ENCODE results near the gene ZSWIM9.

ZSWIM9 gene

GRCh38 chr19:48136547-48136946 is 33.9 kb upstream of the ZSWIM9 start:
- no peak overlapping the region for H3K4me3 ChIP-seq (ENCODE audit: low read length)
- H3K79me2 ChIP-seq (ENCODE audit: low read length) = no peaks in the 10 kb centered on the region
- H3K9me3 ChIP-seq (ENCODE audit: insufficient read depth, low read length) = no peaks in the 10 kb centered on the region
- no peak overlapping the region for H3K9ac ChIP-seq (ENCODE audit: low read length)
- no peaks in the 10 kb centered on the region for H3K27me3 ChIP-seq (ENCODE audit: low read depth, low read length)
- H3K36me3 ChIP-seq (replicated peaks; ENCODE audit: low read depth, low read length) = peaks cover 18% of the 10 kb centered on the region
- H3K27ac ChIP-seq (ENCODE audit: low read length) = no peak overlapping the region
- no peak overlapping the region for H3K4me2 ChIP-seq (ENCODE audit: low read length)
- no peaks in the 10 kb centered on the region for H4K20me1 ChIP-seq (ENCODE audit: insufficient read depth, low read length)
- H3K4me1 ChIP-seq (ENCODE audit: low read length) = no peaks in the 10 kb centered on the region
- TF ChIP-seq CTCF (IDR thresholded peaks at IDR 0.05; ENCODE audit: low read depth, low read length) (no peak), EZH2phosphoT487 (IDR thresholded peaks at IDR 0.05; ENCODE audit: low read depth) (no peak)
- no peak overlapping the region for H2AFZ ChIP-seq (ENCODE audit: low read depth, low read length)

GRCh38 chr19:48137411-48137810 is 33.1 kb upstream of the ZSWIM9 start:
- no peak overlapping the region for H3K4me3 ChIP-seq (ENCODE audit: low read length)
- H4K20me1 ChIP-seq (ENCODE audit: insufficient read depth, low read length) = no peaks in the 10 kb centered on the region
- TF ChIP-seq EZH2phosphoT487 (IDR thresholded peaks at IDR 0.05; ENCODE audit: low read depth) (no peak), CTCF (IDR thresholded peaks at IDR 0.05; ENCODE audit: low read depth, low read length) (no peak)
- H3K27me3 ChIP-seq (ENCODE audit: low read depth, low read length) = no peaks in the 10 kb centered on the region
- no peaks in the 10 kb centered on the region for H3K9me3 ChIP-seq (ENCODE audit: insufficient read depth, low read length)
- no peak overlapping the region for H3K9ac ChIP-seq (ENCODE audit: low read length)
- peaks cover 15% of the 10 kb centered on the region for H3K36me3 ChIP-seq (replicated peaks; ENCODE audit: low read depth, low read length)
- H3K4me1 ChIP-seq (ENCODE audit: low read length) = no peaks in the 10 kb centered on the region
- no peak overlapping the region for H3K4me2 ChIP-seq (ENCODE audit: low read length)
- no peak overlapping the region for H3K27ac ChIP-seq (ENCODE audit: low read length)
- H3K79me2 ChIP-seq (ENCODE audit: low read length) = no peaks in the 10 kb centered on the region
- no peak overlapping the region for H2AFZ ChIP-seq (ENCODE audit: low read depth, low read length)

- Histone ChIP-seq H4K20me1 (ENCODE audit: insufficient read depth, low read length) (no peaks in the 10 kb centered on the region), H3K4me2 (ENCODE audit: low read length) (no peak overlapping the region), H3K36me3 (replicated peaks; ENCODE audit: low read depth, low read length) (peaks cover 24% of the 10 kb centered on the region), H3K27me3 (ENCODE audit: low read depth, low read length) (no peaks in the 10 kb centered on the region), H3K4me1 (ENCODE audit: low read length) (no peaks in the 10 kb centered on the region), H3K9ac (ENCODE audit: low read length) (no peak overlapping the region), H3K79me2 (ENCODE audit: low read length) (no peaks in the 10 kb centered on the region), H3K4me3 (ENCODE audit: low read length) (no peak overlapping the region), H2AFZ (ENCODE audit: low read depth, low read length) (no peak overlapping the region), H3K27ac (ENCODE audit: low read length) (no peak overlapping the region), H3K9me3 (ENCODE audit: insufficient read depth, low read length) (no peaks in the 10 kb centered on the region)
- TF ChIP-seq CTCF (IDR thresholded peaks at IDR 0.05; ENCODE audit: low read depth, low read length) (no peak), EZH2phosphoT487 (IDR thresholded peaks at IDR 0.05; ENCODE audit: low read depth) (no peak)
Measured at GRCh38 chr19:48139053-48139452, 31.4 kb upstream of the ZSWIM9 start.

- Histone ChIP-seq H3K27ac (ENCODE audit: low read length) (no peak overlapping the region), H3K27me3 (ENCODE audit: low read depth, low read length) (no peaks in the 10 kb centered on the region), H3K36me3 (replicated peaks; ENCODE audit: low read depth, low read length) (peaks cover 42% of the 10 kb centered on the region), H3K4me2 (ENCODE audit: low read length) (no peak overlapping the region), H2AFZ (ENCODE audit: low read depth, low read length) (no peak overlapping the region), H3K4me1 (ENCODE audit: low read length) (no peaks in the 10 kb centered on the region), H3K9me3 (ENCODE audit: insufficient read depth, low read length) (no peaks in the 10 kb centered on the region), H3K4me3 (ENCODE audit: low read length) (no peak overlapping the region), H3K79me2 (ENCODE audit: low read length) (no peaks in the 10 kb centered on the region), H3K9ac (ENCODE audit: low read length) (no peak overlapping the region), H4K20me1 (ENCODE audit: insufficient read depth, low read length) (no peaks in the 10 kb centered on the region)
- TF ChIP-seq EZH2phosphoT487 (IDR thresholded peaks at IDR 0.05; ENCODE audit: low read depth) (no peak), CTCF (IDR thresholded peaks at IDR 0.05; ENCODE audit: low read depth, low read length) (no peak)
Measured at GRCh38 chr19:48147597-48148175, 22.8 kb upstream of the ZSWIM9 start.
